A549 (cell line): ENCODE results near the gene CCDC190.

Experiments used
- CEBPB ChIP-seq, 2 experiments: fragments of >200 bp in 1 of 2; sonication (Bioruptor Twin) in 1 of 2; formaldehyde crosslinking in 1 of 2; IDR thresholded peaks; 2 replicates each; pipeline ENCODE4 v1.6.1; 2012 to 2016
- CHD2 ChIP-seq: fragments of 150-350 bp; IDR thresholded peaks from 2 replicates; pipeline ENCODE4 v1.6.1; 2014; ENCODE audit warnings: low read length; ENCODE audit not compliant: partially characterized antibody
- CTCF ChIP-seq: fragments of >200 bp; sonication (Bioruptor Twin); formaldehyde crosslinking; IDR thresholded peaks from 3 replicates; pipeline ENCODE4 v1.5.1; 2016
- E2F6 ChIP-seq: IDR thresholded peaks from 2 replicates; pipeline ENCODE4 v1.6.1; 2012; ENCODE audit warnings: low read depth, borderline replicate concordance
- ESRRA ChIP-seq: fragments of 150-350 bp; IDR thresholded peaks from 2 replicates; pipeline ENCODE4 v1.6.1; 2014; ENCODE audit warnings: mild to moderate bottlenecking, low read length, borderline replicate concordance
- MAFK ChIP-seq: fragments of 450-650 bp; IDR thresholded peaks from 2 replicates; pipeline ENCODE4 v1.6.1; 2014; ENCODE audit not compliant: partially characterized antibody
- MAX ChIP-seq: IDR thresholded peaks from 2 replicates; pipeline ENCODE4 v1.6.1; 2012
- MYC ChIP-seq: IDR thresholded peaks from 2 replicates; pipeline ENCODE4 v1.6.1; 2012; ENCODE audit warnings: mild to moderate bottlenecking, inconsistent platforms, low read length, improper control_type of control experiment, borderline replicate concordance
- POLR2A ChIP-seq: IDR thresholded peaks from 2 replicates; pipeline ENCODE4 v1.6.1; 2012; ENCODE audit warnings: mild to moderate bottlenecking, low read length
- POLR2AphosphoS2 ChIP-seq: conservative IDR thresholded peaks from 2 replicates; pipeline ENCODE4 v1.6.1; 2012; ENCODE audit warnings: low read length, improper control_type of control experiment, inconsistent platforms
- SMC3 ChIP-seq: fragments of >200 bp; sonication (Bioruptor Twin); formaldehyde crosslinking; IDR thresholded peaks from 3 replicates; pipeline ENCODE4 v1.6.1; 2018; ENCODE audit warnings: inconsistent platforms

- TF ChIP-seq MYC (no peak), POLR2AphosphoS2 (no peak), CTCF (no peak), CEBPB (IDR thresholded peaks at IDR 0.05) (no peak), POLR2A (no peak), ESRRA (no peak), E2F6 (no peak), CHD2 (no peak), MAX (no peak), MAFK (no peak), SMC3 (no peak)
Observed at GRCh38 chr1:162823771-162824525, 37.0 kb downstream of the CCDC190 start.
